DND-41 (cell line): ENCODE measurements around the gene BOLA2.
"Not testable (repeated sequence)": the region's sequence is repeated elsewhere in the genome, so short reads cannot be mapped to it uniquely, and the experiment has no call there.

Experiments
- ATAC-seq: fragments of 200-7000 bp; cut with Tn5 transposase; 3 replicates; pipeline ENCODE4 v1.9.1; 2021; ENCODE audit warnings: low read depth; ENCODE audit not compliant: insufficient read depth
- DNase-seq: peaks from one replicate; pipeline ENCODE4 v3.0.0-alpha.2; 2020
- H2AFZ ChIP-seq: 2 replicates; pipeline ENCODE4 v1.6.0; 2012; ENCODE audit warnings: low read depth, low read length
- H3K27ac ChIP-seq: 2 replicates; pipeline ENCODE4 v1.5.1; 2012; ENCODE audit warnings: low read length, inconsistent platforms
- H3K27me3 ChIP-seq: fragments of 200-600 bp; sonication (generic); 2 replicates; pipeline ENCODE4 v1.6.0; 2012; ENCODE audit warnings: low read length, mild to moderate bottlenecking, inconsistent platforms; ENCODE audit not compliant: insufficient read depth, poor library complexity
- H3K36me3 ChIP-seq: 2 replicates; pipeline ENCODE4 v1.5.1; 2012; ENCODE audit warnings: low read length, inconsistent platforms; ENCODE audit not compliant: insufficient read depth
- H3K4me1 ChIP-seq: 2 replicates; pipeline ENCODE4 v1.5.1; 2012; ENCODE audit warnings: mild to moderate bottlenecking, low read length; ENCODE audit not compliant: insufficient read depth
- H3K4me2 ChIP-seq: 2 replicates; pipeline ENCODE4 v1.6.0; 2012; ENCODE audit warnings: mild to moderate bottlenecking, moderate library complexity, low read length, inconsistent platforms; ENCODE audit not compliant: insufficient read depth
- H3K4me3 ChIP-seq, 2 experiments: fragments of 200-600 bp in 1 of 2; shearing (Covaris generic) in 1 of 2; 2 replicates each; pipeline ENCODE4 v1.5.1; 2012 to 2016; ENCODE audit warnings: inconsistent platforms in 2 of 2, low read length in 2 of 2, mild to moderate bottlenecking in 2 of 2, low read depth in 1 of 2, moderate library complexity in 1 of 2
- H3K79me2 ChIP-seq: 2 replicates; pipeline ENCODE4 v1.6.0; 2012; ENCODE audit warnings: low read length, inconsistent platforms; ENCODE audit not compliant: insufficient read depth
- H3K9ac ChIP-seq: 2 replicates; pipeline ENCODE4 v1.6.0; 2012; ENCODE audit warnings: low read depth, mild to moderate bottlenecking, inconsistent platforms, low read length, moderate library complexity
- H3K9me3 ChIP-seq: 2 replicates; pipeline ENCODE4 v1.5.1; 2012; ENCODE audit warnings: low read length, moderate library complexity, mild to moderate bottlenecking, inconsistent platforms; ENCODE audit not compliant: insufficient read depth, severe bottlenecking
- H4K20me1 ChIP-seq: 2 replicates; pipeline ENCODE4 v1.6.0; 2012; ENCODE audit warnings: low read length; ENCODE audit not compliant: insufficient read depth

Gene BOLA2

GRCh38 chr16:29454269-29454668, at the start of gene BOLA2, which contains the start of gene SLX1B:
Gene BOLA2, minus strand, starts transcription at chr16:29454351. Its CDS starts 98 bp downstream, at chr16:29454253.
Gene SLX1B, plus strand, starts transcription at chr16:29454533.
- not testable (repeated sequence) for DNase-seq, H3K36me3 ChIP-seq, H3K4me1 ChIP-seq, H3K9ac ChIP-seq, H3K4me3 ChIP-seq, H3K79me2 ChIP-seq, H3K27ac ChIP-seq, H3K27me3 ChIP-seq, H3K9me3 ChIP-seq, H3K4me2 ChIP-seq, H2AFZ ChIP-seq, H4K20me1 ChIP-seq
- ATAC-seq, result peak; percentile 86

- not testable (repeated sequence) for H3K36me3 ChIP-seq, H2AFZ ChIP-seq, H3K27me3 ChIP-seq, H3K4me3 ChIP-seq, H3K4me1 ChIP-seq, DNase-seq, ATAC-seq, H3K4me2 ChIP-seq, H3K9me3 ChIP-seq, H3K9ac ChIP-seq, H3K79me2 ChIP-seq, H4K20me1 ChIP-seq, H3K27ac ChIP-seq
These were observed 28.1 kb upstream of the BOLA2 start for GRCh38 chr16:29482276-29482675.

GRCh38 chr16:29472065-29472464, 17.9 kb upstream of the BOLA2 start:
- H3K9me3 ChIP-seq, DNase-seq, H3K27me3 ChIP-seq, H3K27ac ChIP-seq, H3K79me2 ChIP-seq, H3K4me3 ChIP-seq, H2AFZ ChIP-seq, H3K4me2 ChIP-seq, H3K9ac ChIP-seq, H4K20me1 ChIP-seq, H3K4me1 ChIP-seq, H3K36me3 ChIP-seq: not testable (repeated sequence)
- ATAC-seq, result peak; percentile 30; the same call in 1 of the 3 replicates

- Histone ChIP-seq H3K4me2 (peak overlapping the region; percentile 41; the same call in 1 of the 2 replicates), H2AFZ (peak overlapping the region; percentile 58; the same call in 1 of the 2 replicates)
- H3K36me3 ChIP-seq, H3K9ac ChIP-seq, H3K9me3 ChIP-seq, H4K20me1 ChIP-seq, H3K27ac ChIP-seq, H3K4me3 ChIP-seq, H3K4me1 ChIP-seq, H3K27me3 ChIP-seq, H3K79me2 ChIP-seq: not testable (repeated sequence)
- ATAC-seq (peak; percentile 96), DNase-seq (peak; percentile 81)
These were observed 15.5 kb upstream of the BOLA2 start for GRCh38 chr16:29469660-29470059.

- not testable (repeated sequence) for H3K79me2 ChIP-seq, H3K4me3 ChIP-seq
These were observed 13.7 kb upstream of the BOLA2 start for GRCh38 chr16:29467654-29468366.

GRCh38 chr16:29466904-29467303, 12.8 kb upstream of the BOLA2 start:
- not testable (repeated sequence) for H3K27ac ChIP-seq, H3K79me2 ChIP-seq, H3K4me1 ChIP-seq, H3K9ac ChIP-seq, H3K4me2 ChIP-seq, DNase-seq, H2AFZ ChIP-seq, ATAC-seq, H3K36me3 ChIP-seq, H4K20me1 ChIP-seq, H3K4me3 ChIP-seq, H3K27me3 ChIP-seq, H3K9me3 ChIP-seq

More at GRCh38 chr16:29467654-29468366, 13.7 kb upstream of the BOLA2 start:
- not testable (repeated sequence) for H3K9me3 ChIP-seq, H3K27me3 ChIP-seq, H3K4me1 ChIP-seq, H3K27ac ChIP-seq, H3K4me2 ChIP-seq, H4K20me1 ChIP-seq, H3K9ac ChIP-seq, ATAC-seq, H3K36me3 ChIP-seq, DNase-seq, H2AFZ ChIP-seq

- not testable (repeated sequence) for H3K9ac ChIP-seq, ATAC-seq, H3K27me3 ChIP-seq, H3K4me3 ChIP-seq, H3K9me3 ChIP-seq, H3K36me3 ChIP-seq, H2AFZ ChIP-seq, H3K4me2 ChIP-seq, H4K20me1 ChIP-seq, DNase-seq, H3K79me2 ChIP-seq, H3K4me1 ChIP-seq, H3K27ac ChIP-seq
These were observed 12.1 kb upstream of the BOLA2 start for GRCh38 chr16:29465985-29466824.

GRCh38 chr16:29460647-29461030, 6.5 kb upstream of the BOLA2 start:
- H3K36me3 ChIP-seq, H3K27me3 ChIP-seq, H2AFZ ChIP-seq, H3K4me3 ChIP-seq, H3K79me2 ChIP-seq, DNase-seq, ATAC-seq, H3K4me2 ChIP-seq, H3K9ac ChIP-seq, H4K20me1 ChIP-seq, H3K27ac ChIP-seq, H3K9me3 ChIP-seq, H3K4me1 ChIP-seq: not testable (repeated sequence)
